Endothelial cell of umbilical vein (primary cell): Measurements from ENCODE around the gene HOXD8. TPM values are rescaled to one million over a fixed set of nuclear protein-coding genes. Genes with fewer than 3 reads are reported as not detected.

Experiments
- BruUV-seq: library from RNA; stranded (reverse); fragments of 400-500 nt; replicated peaks from 2 replicates; lab custom pipeline; 2021; lab: Mats Ljungman, UMichigan
- CTCF ChIA-PET: fragments of 300-600, 350-600 bp; sonication (Branson Sonifier 250); formaldehyde crosslinking; loops from one replicate; lab custom pipeline; 2021; ENCODE audit warnings: antibody characterized with exemption, inconsistent platforms; lab: Charles Lee
- POLR2A ChIA-PET: fragments of 300-600, 350-600 bp; sonication (Branson Sonifier 250); formaldehyde crosslinking; loops from one replicate; lab custom pipeline; 2021; ENCODE audit warnings: antibody characterized with exemption, inconsistent platforms; lab: Charles Lee
- DNase-seq: peaks from one replicate; pipeline ENCODE4 v3.0.0-alpha.2; 2011; ENCODE audit warnings: low read depth, low spot score
- FAIRE-seq: peaks from 2 replicates; lab custom pipeline; 2011; peaks lifted over from hg19 to GRCh38; lab: Jason Lieb, UNC
- H2AFZ ChIP-seq: 2 replicates; pipeline ENCODE4 v1.6.0; 2012; ENCODE audit warnings: low read depth, low read length, control low read depth, inconsistent platforms
- H3K27ac ChIP-seq: 2 replicates; pipeline ENCODE4 v1.5.1; 2011; ENCODE audit warnings: low read depth, mild to moderate bottlenecking, control low read depth, low read length, moderate library complexity; ENCODE audit not compliant: insufficient read depth
- H3K27me3 ChIP-seq, 2 experiments: 2 replicates each; pipeline versions ENCODE4 v1.6.0 to v1.6.1; 2011; ENCODE audit warnings: low read length in 2 of 2, mixed read lengths in 1 of 2; ENCODE audit not compliant: control insufficient read depth in 2 of 2, insufficient read depth in 2 of 2
- H3K36me3 ChIP-seq, 2 experiments: 2 replicates in 1 of 2; 3 replicates in 1 of 2; pipeline ENCODE4 v1.5.1; 2011; ENCODE audit warnings: low read length in 2 of 2, mild to moderate bottlenecking in 1 of 2, moderate library complexity in 1 of 2; ENCODE audit not compliant: control insufficient read depth in 2 of 2, insufficient read depth in 2 of 2; ENCODE audit errors: extremely low read depth in 1 of 2
- H3K4me1 ChIP-seq: 3 replicates; pipeline ENCODE4 v1.5.1; 2011; ENCODE audit warnings: mild to moderate bottlenecking, low read length; ENCODE audit not compliant: control insufficient read depth, insufficient read depth; ENCODE audit errors: extremely low read depth
- H3K4me2 ChIP-seq: 2 replicates; pipeline ENCODE4 v1.6.1; 2011; ENCODE audit warnings: low read length, control low read depth, mixed read lengths; ENCODE audit not compliant: insufficient read depth
- H3K4me3 ChIP-seq, 3 experiments: fragments of 200-600 bp in 1 of 3; sonication (generic), shearing (Covaris generic) in 1 of 3; replicated peaks in 1 of 3; 2 replicates each; pipeline ENCODE4 v1.5.1; 2011 to 2016; ENCODE audit warnings: control low read depth in 3 of 3, low read length in 3 of 3, mild to moderate bottlenecking in 2 of 3, inconsistent platforms in 1 of 3, low read depth in 1 of 3, moderate library complexity in 1 of 3; ENCODE audit not compliant: insufficient read depth in 1 of 3
- H3K79me2 ChIP-seq: 2 replicates; pipeline ENCODE4 v1.6.0; 2012; ENCODE audit warnings: low read length, inconsistent platforms; ENCODE audit not compliant: control insufficient read depth, insufficient read depth
- H3K9ac ChIP-seq: replicated peaks from 2 replicates; pipeline ENCODE3; 2011; ENCODE audit warnings: low read length, control low read depth; ENCODE audit not compliant: insufficient read depth; ENCODE audit errors: extremely low read depth
- H3K9me1 ChIP-seq: replicated peaks from 3 replicates; pipeline ENCODE4 v1.6.0; 2011; ENCODE audit warnings: mild to moderate bottlenecking, low read length; ENCODE audit not compliant: control insufficient read depth, insufficient read depth; ENCODE audit errors: extremely low read depth
- H3K9me3 ChIP-seq: replicated peaks from 2 replicates; pipeline ENCODE4 v1.5.1; 2012; ENCODE audit warnings: low read length, inconsistent platforms; ENCODE audit not compliant: control insufficient read depth, insufficient read depth
- H4K20me1 ChIP-seq: replicated peaks from 2 replicates; pipeline ENCODE3; 2011; ENCODE audit warnings: mild to moderate bottlenecking, low read length; ENCODE audit not compliant: control insufficient read depth, insufficient read depth; ENCODE audit errors: extremely low read depth
- CTCF ChIP-seq, 2 donors: IDR thresholded peaks; 1 replicate in 1 of 2; 2 replicates in 1 of 2; pipeline ENCODE4 v1.5.1; 2011; ENCODE audit warnings: low read length in 2 of 2, mild to moderate bottlenecking in 2 of 2, moderate library complexity in 2 of 2, control low read depth in 1 of 2, inconsistent platforms in 1 of 2, low read depth in 1 of 2; ENCODE audit not compliant: insufficient read depth in 1 of 2; ENCODE audit errors: extremely low read depth in 1 of 2
- POLR2AphosphoS5 ChIP-seq: IDR thresholded peaks from 2 replicates; pipeline ENCODE4 v1.6.1; 2012; ENCODE audit warnings: low read depth, mild to moderate bottlenecking, control low read depth, low read length, moderate library complexity; ENCODE audit not compliant: insufficient read depth
- dilution Hi-C: fragments of 300-500 bp; cut with MboI; formaldehyde crosslinking; loops from one replicate; pipeline ENCODE4 v1.15.0; 2019; ENCODE audit warnings: low sequenced_read_pairs; ENCODE audit not compliant: extremely low pct_ligation_motif_present
- intact Hi-C: fragments of 100-400 bp; cut with micrococcal nuclease; formaldehyde crosslinking; loops from one replicate; pipeline ENCODE4 v1.10.0; 2022
- polyA plus RNA-seq, 4 experiments: library from polyadenylated mRNA; depleted of rRNA in 3 of 4; stranded (reverse) in 3 of 4; unstranded in 1 of 4; fragments of >200 nt; gene quantifications; 2 replicates each; pipeline versions ENCODE4 v1.2.1 to v1.2.3, GENCODE V29; 2011 to 2012; ENCODE audit warnings: missing spikeins in 1 of 4
- total RNA-seq: library from RNA; stranded (reverse); gene quantifications from 2 replicates; pipeline ENCODE4 v1.2.3, GENCODE V29; 2021

The HOXD8 gene
- total and polyA plus RNA-seq, 2 donors (not counting 3 experiments of a cell fraction or from before 2014, with no cell fraction given) = 6.4 to 15.6 TPM

GRCh38 chr2:176132205-176133171 lies 3.0 kb downstream of the HOXD8 start:
- peak overlapping the region; percentile 99 for H3K4me2 ChIP-seq

More at GRCh38 chr2:176132205-176133171, 3.0 kb downstream of the HOXD8 start:
- ChIA-PET CTCF (interaction anchor here (1.0 to 10.1 kb wide), 16 partner anchors 7 to 1016 kb away, joined by 3 to 458 read pairs (median 5); partner anchors contain the start of gene HOXD9), POLR2A (interaction anchor here (0.7 to 1.9 kb wide), 3 partner anchors 480 to 535 kb away, joined by 3 to 11 read pairs (median 3); no protein-coding TSS in a partner anchor)
- H3K4me1 ChIP-seq = peaks cover 48% of the 10 kb centered on the region
- no TSS peak for BruUV-seq
- peak overlapping the region; percentile 67 for H3K27ac ChIP-seq
- peak overlapping the region; percentile 30 for H2AFZ ChIP-seq
- no peaks in the 10 kb centered on the region for H3K9me3 ChIP-seq
- H3K36me3 ChIP-seq = no peaks in the 10 kb centered on the region
- FAIRE-seq (peak; percentile 70), DNase-seq (peak; percentile 86)
- H3K27me3 ChIP-seq = no peaks in the 10 kb centered on the region
- H3K9me1 ChIP-seq = no peaks in the 10 kb centered on the region
- peak overlapping the region; percentile 39 to 93 (median 88) for H3K4me3 ChIP-seq
- H3K79me2 ChIP-seq = peaks cover 30% of the 10 kb centered on the region
- dilution Hi-C loops (loop anchor here (25.0 kb wide), 1 partner anchor 505 kb away; no protein-coding TSS in a partner anchor), intact Hi-C loops (no loop called here)
- no peaks in the 10 kb centered on the region for H4K20me1 ChIP-seq
- H3K9ac ChIP-seq = peak overlapping the region; percentile 90
- peak; percentile 18 for TF ChIP-seq POLR2AphosphoS5
- no peak for TF ChIP-seq CTCF (IDR thresholded peaks at IDR 0.05; ENCODE audit: extremely low read depth in 1 of 2, insufficient read depth in 1 of 2, low read depth in 1 of 2, low read length in 2 of 2)
